HL-60 (cell line): ENCODE data around the gene OPN3.

Experiments used
- DNase-seq, 2 experiments: peaks; one replicate each; pipeline ENCODE4 v3.0.0-alpha.2; 2010 to 2020; ENCODE audit warnings: low read depth in 1 of 2, low spot score in 1 of 2
- H3K27ac ChIP-seq: fragments of 250-450 bp; sonication (Bioruptor Pico); replicated peaks from 2 replicates; pipeline ENCODE4 v1.5.1; 2020; ENCODE audit warnings: mild to moderate bottlenecking, moderate library complexity
- H3K27me3 ChIP-seq: fragments of 250-450 bp; sonication (Bioruptor Pico); 2 replicates; pipeline ENCODE4 v1.5.1; 2021; ENCODE audit warnings: mild to moderate bottlenecking, moderate library complexity; ENCODE audit not compliant: insufficient read depth, poor library complexity, severe bottlenecking
- H3K4me3 ChIP-seq: replicated peaks from 2 replicates; pipeline ENCODE4 v1.5.1; 2011; ENCODE audit warnings: mild to moderate bottlenecking, control low read depth, low read length; ENCODE audit not compliant: insufficient read depth
- GABPA ChIP-seq: IDR thresholded peaks from 2 replicates; pipeline ENCODE4 v1.6.1; 2012; ENCODE audit warnings: low read depth
- POLR2AphosphoS5 ChIP-seq: IDR thresholded peaks from 2 replicates; pipeline ENCODE4 v1.6.1; 2012; ENCODE audit warnings: low read depth
- SPI1 ChIP-seq: IDR thresholded peaks from 2 replicates; pipeline ENCODE4 v1.6.1; 2012; ENCODE audit warnings: low read depth, mild to moderate bottlenecking, borderline replicate concordance
- TF ChIP-seq, protein P1 (sequence below): IDR thresholded peaks from 2 replicates; pipeline ENCODE4 v1.6.1; 2012; ENCODE audit warnings: low read depth; ENCODE audit not compliant: insufficient replicate concordance
- TF ChIP-seq, protein P2 (sequence below): IDR thresholded peaks from one replicate; pipeline ENCODE4 v1.5.1; 2011; ENCODE audit warnings: low read length, control low read depth, inconsistent platforms; ENCODE audit not compliant: insufficient read depth

Gene OPN3

DNA sequence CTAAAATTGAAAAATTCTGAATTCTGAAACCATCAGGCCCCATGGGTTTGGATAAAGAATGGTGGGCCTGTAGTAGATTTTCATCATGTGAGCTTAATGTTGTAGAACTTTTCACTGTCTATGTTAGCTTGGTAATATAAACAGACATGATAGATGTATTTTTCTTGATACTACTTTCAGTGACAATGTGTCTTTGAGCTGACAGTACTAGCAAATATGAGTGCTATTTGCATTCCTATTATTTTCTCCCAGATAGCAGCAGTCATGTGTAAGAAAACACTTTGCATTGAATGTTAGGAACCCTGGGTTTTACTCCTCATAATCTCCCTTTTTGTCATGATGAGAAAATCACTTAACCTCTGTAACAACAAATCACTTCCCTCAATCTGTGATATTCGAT, 89.9 kb downstream of the OPN3 start:
- Histone ChIP-seq H3K27me3 (no peaks in the 10 kb centered on the region), H3K4me3 (no peak overlapping the region), H3K27ac (no peak overlapping the region)
- TF ChIP-seq, protein P1, sequence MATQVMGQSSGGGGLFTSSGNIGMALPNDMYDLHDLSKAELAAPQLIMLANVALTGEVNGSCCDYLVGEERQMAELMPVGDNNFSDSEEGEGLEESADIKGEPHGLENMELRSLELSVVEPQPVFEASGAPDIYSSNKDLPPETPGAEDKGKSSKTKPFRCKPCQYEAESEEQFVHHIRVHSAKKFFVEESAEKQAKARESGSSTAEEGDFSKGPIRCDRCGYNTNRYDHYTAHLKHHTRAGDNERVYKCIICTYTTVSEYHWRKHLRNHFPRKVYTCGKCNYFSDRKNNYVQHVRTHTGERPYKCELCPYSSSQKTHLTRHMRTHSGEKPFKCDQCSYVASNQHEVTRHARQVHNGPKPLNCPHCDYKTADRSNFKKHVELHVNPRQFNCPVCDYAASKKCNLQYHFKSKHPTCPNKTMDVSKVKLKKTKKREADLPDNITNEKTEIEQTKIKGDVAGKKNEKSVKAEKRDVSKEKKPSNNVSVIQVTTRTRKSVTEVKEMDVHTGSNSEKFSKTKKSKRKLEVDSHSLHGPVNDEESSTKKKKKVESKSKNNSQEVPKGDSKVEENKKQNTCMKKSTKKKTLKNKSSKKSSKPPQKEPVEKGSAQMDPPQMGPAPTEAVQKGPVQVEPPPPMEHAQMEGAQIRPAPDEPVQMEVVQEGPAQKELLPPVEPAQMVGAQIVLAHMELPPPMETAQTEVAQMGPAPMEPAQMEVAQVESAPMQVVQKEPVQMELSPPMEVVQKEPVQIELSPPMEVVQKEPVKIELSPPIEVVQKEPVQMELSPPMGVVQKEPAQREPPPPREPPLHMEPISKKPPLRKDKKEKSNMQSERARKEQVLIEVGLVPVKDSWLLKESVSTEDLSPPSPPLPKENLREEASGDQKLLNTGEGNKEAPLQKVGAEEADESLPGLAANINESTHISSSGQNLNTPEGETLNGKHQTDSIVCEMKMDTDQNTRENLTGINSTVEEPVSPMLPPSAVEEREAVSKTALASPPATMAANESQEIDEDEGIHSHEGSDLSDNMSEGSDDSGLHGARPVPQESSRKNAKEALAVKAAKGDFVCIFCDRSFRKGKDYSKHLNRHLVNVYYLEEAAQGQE, result no peak
- TF ChIP-seq GABPA, result no peak
- TF ChIP-seq, protein P2, sequence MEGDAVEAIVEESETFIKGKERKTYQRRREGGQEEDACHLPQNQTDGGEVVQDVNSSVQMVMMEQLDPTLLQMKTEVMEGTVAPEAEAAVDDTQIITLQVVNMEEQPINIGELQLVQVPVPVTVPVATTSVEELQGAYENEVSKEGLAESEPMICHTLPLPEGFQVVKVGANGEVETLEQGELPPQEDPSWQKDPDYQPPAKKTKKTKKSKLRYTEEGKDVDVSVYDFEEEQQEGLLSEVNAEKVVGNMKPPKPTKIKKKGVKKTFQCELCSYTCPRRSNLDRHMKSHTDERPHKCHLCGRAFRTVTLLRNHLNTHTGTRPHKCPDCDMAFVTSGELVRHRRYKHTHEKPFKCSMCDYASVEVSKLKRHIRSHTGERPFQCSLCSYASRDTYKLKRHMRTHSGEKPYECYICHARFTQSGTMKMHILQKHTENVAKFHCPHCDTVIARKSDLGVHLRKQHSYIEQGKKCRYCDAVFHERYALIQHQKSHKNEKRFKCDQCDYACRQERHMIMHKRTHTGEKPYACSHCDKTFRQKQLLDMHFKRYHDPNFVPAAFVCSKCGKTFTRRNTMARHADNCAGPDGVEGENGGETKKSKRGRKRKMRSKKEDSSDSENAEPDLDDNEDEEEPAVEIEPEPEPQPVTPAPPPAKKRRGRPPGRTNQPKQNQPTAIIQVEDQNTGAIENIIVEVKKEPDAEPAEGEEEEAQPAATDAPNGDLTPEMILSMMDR, result no peak
- no peak for DNase-seq

DNA sequence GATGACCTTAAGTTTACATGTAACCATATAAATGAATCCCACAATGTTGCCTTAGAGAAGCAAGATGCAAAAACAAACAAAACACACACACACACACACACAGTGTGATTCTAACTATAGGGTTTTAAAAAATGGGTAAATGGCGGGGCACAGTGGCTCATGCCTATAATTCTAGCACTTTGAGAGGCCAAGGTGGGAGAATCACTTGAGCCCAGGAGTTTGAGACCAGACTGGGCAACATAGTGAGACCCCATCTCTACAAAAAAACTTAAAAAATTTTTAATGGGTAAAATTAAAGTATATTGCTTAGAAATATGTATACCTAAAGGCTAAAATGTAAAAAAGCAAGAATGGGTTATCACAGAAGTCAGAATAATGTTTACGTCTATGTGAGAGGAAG, 92.2 kb downstream of the OPN3 start:
- Histone ChIP-seq H3K4me3 (no peak overlapping the region), H3K27me3 (no peaks in the 10 kb centered on the region), H3K27ac (no peak overlapping the region)
- TF ChIP-seq GABPA (no peak), POLR2AphosphoS5 (no peak), SPI1 (no peak)
- TF ChIP-seq, protein P2, result no peak
- TF ChIP-seq, protein P1, result no peak
- DNase-seq, result no peak
